ENCODE data around the gene PCSK4.

The PCSK4 gene

DNA sequence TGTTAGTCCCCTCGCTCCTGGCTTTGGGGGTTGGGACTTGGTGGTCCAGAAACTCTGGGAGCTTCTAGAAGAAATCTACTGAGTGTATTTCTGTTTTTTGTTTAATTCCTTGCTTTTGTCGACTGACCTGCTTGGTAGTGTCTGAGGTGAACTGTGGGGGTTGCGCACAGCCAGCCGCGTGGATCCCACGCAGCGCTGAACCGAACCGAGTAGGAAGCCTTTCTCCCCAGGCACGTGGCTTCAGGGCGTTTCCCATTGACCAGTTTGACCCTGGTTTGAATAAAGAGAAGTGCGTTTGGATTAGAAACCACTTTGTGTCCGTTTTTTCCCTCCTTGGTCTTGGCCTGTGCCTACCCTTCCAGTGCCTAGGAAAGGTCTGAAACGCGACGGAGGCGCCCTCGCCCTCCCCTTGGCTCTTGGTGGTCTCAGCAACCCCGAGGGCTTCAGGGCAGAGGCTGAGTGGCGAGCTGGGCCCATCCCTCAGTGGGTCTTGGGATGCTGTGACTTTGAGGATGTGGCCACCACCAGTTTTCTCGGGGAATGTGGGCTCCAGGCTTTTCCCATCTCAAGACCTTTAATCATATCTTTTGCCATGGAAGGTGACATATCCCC is 54.7 kb downstream of the PCSK4 start:
- no peak for DNase-seq

DNA sequence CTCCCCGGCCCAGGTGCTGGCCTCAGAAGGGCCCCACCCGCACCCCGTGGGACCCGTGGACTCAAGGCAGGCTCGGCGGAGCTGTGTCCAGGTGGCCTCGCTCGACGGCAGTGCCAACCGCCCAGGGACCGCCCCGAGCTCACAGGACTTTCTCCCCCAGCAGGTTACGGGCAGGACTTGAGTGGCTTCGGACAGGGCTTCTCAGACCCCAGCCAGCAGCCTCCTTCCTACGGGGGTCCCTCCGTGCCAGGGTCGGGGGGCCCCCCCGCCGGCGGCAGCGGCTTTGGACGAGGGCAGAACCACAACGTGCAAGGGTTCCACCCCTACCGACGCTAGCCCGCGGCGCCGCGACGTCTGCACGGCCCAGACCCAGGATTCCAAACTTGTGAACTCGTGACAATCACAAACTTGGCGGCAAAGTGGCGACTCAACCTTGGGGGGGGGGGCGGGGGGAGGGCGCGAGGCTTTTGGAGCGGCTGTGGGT is 55.5 kb downstream of the PCSK4 start:
- no peak for DNase-seq

DNA sequence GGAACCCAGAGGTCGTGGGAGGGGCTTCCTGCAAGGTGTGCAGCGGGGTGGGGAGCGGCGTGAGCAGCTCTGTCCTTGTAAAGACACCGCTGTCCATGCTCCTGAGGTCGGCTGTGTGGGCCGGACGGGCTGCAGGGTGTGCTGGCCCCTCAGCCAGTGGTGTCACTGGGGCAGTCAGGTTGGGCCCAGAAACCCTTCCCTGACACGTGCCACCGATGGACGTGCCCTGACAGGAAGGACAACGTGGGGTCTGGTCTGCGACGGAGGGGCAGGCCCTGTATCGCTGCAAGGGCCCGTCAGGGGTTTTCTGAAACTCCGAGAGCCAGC is 56.1 kb downstream of the PCSK4 start:
- no peak for DNase-seq

DNA sequence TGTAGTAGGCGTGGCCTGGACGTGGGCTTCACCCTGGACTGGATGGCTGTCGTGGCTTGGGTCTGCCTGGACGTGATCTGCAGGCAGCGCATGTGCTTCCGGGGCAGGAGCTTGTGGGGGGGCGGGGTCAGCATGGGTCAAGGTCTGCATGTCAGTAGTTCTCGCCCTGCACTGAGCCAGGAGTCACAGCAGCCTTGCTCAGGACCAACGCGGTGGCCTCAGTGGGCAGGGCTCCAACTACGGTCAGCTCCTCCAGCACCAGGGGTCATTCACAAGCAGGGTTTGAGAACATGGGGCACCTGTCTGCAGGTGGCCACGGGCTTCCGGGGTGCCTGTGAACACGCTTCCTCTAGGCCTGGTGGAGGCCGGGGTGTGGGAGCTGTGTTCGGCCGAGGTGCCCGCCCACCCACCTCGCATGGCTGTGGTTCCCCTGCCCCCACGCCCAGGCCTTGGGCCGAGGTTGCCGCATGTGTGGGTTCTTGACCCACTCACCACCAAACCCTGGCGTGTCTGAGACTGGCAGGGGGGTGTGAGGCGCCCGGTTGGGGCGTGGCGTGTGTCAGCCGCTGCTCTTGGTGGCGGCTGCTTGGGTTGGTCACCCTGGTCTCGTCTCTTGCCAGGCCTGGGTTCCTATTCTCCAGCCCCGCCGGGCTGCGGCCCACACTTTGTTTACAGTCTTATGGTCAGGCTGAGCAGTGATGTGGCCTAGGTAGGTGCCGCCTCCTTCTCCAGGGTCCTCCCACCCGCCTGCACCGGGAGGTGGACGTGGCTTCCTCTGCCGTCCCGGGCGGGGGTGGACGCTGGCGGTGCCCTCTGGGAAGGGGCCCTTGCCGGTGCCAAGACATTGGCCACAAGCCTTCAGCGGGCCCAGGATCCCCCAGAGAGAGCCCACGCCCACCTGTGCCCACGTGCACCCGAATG is 56.8 kb downstream of the PCSK4 start:
- no peak for DNase-seq

DNA sequence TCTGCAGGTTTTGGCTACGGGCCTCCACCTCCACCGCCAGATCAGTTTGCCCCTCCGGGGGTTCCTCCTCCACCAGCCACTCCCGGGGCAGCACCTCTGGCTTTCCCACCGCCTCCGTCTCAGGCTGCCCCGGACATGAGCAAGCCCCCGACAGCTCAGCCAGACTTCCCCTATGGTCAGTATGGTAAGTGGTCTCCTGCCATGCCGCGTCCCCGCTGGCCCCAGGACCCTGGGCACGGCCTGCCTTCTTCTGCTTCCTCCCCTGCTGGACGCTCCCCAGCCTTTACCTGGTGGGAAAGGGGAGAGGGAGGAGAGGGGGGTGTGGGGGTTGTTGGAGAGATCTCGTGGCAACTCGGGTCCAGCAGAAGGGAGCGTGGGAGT is 57.7 kb downstream of the PCSK4 start:
- DNase-seq, result no peak

DNA sequence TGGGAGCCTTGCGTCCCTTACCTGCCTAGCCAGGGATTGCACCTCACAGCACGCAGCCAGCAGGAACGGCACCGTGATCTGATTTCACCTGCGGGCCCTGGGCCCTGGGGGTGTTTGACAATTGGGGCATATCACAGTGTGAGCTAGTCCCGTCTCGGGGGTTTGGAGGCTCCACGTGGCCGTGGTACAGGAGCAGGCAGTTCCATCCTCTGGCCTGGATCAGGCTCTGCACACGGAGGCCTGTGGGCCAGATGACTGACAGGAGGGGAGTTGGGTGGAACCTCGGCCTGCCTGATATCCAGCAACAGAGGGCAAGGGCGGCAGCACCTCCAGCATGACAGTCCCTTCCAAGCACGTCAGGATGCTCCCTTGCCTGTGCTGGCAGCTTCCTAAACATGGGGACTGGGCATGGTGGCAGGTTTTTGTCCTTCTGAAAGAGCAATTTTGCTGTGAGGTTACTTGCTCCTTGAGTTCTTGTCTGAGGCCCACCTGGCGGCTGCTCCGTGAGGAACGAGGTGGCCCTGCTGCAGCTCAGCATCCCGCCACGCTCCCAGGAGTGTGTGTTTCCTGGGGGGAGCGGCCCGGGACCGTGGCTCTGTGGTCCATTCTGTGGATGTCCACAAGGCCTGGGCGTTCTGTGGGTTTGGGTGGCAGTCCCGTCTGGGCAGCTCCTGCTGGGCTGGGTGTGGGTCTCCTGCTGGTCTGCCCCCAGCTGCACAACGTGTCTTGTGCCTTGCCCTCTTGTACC is 58.2 kb downstream of the PCSK4 start:
- DNase-seq, result no peak

All from NCI-H510A (cell line).